Measurements from ENCODE around the gene RIT1. TPM values are rescaled to one million over a fixed set of nuclear protein-coding genes. Genes with fewer than 3 reads are reported as not detected.

Gene RIT1
- total RNA-seq, 3 donors from 2014 or later: 29.2 to 32.6 (median 29.4) TPM

- no peak overlapping the region for H3K4me3 ChIP-seq
- no peak for TF ChIP-seq POLR2A (IDR thresholded peaks at IDR 0.05)
- TF ChIP-seq CTCF (IDR thresholded peaks at IDR 0.05): no peak
- no peak for TF ChIP-seq POLR2AphosphoS5 (IDR thresholded peaks at IDR 0.05)
These were observed 43.4 kb downstream of the RIT1 start for GRCh38 chr1:155867766-155868165.

GRCh38 chr1:155864393-155864792 lies 46.8 kb downstream of the RIT1 start:
- DNase-seq (ENCODE audit: low spot score in 2 of 2): no peak
- H3K27ac ChIP-seq: no peak overlapping the region
- no peaks in the 10 kb centered on the region for H3K36me3 ChIP-seq
- no peaks in the 10 kb centered on the region for H3K9me3 ChIP-seq
- intact Hi-C loops (cut with DNase I; ENCODE audit: low total_unique reads): no loop called here
- no peak overlapping the region for H3K4me3 ChIP-seq
- H3K4me1 ChIP-seq: no peaks in the 10 kb centered on the region
- no peaks in the 10 kb centered on the region for H3K27me3 ChIP-seq
- TF ChIP-seq POLR2A (IDR thresholded peaks at IDR 0.05) (no peak), CTCF (IDR thresholded peaks at IDR 0.05) (no peak), POLR2AphosphoS5 (IDR thresholded peaks at IDR 0.05) (no peak)

More at GRCh38 chr1:155867766-155868165, 43.4 kb downstream of the RIT1 start:
- Histone ChIP-seq H3K27ac (no peak overlapping the region), H3K4me1 (no peaks in the 10 kb centered on the region), H3K27me3 (no peaks in the 10 kb centered on the region), H3K36me3 (no peaks in the 10 kb centered on the region), H3K9me3 (no peaks in the 10 kb centered on the region)
- DNase-seq (ENCODE audit: low spot score in 2 of 2): no peak
- intact Hi-C loops (cut with DNase I; ENCODE audit: low total_unique reads): no loop called here

GRCh38 chr1:155861896-155862295 lies 49.3 kb downstream of the RIT1 start:
- no peaks in the 10 kb centered on the region for H3K36me3 ChIP-seq
- no peaks in the 10 kb centered on the region for H3K9me3 ChIP-seq
- no peak overlapping the region for H3K27ac ChIP-seq
- no peaks in the 10 kb centered on the region for H3K27me3 ChIP-seq
- intact Hi-C loops (cut with DNase I; ENCODE audit: low total_unique reads): no loop called here
- H3K4me3 ChIP-seq: no peak overlapping the region
- TF ChIP-seq POLR2A (IDR thresholded peaks at IDR 0.05) (no peak), POLR2AphosphoS5 (IDR thresholded peaks at IDR 0.05) (no peak), CTCF (IDR thresholded peaks at IDR 0.05) (no peak)
- no peak for DNase-seq (ENCODE audit: low spot score in 2 of 2)
- H3K4me1 ChIP-seq: no peaks in the 10 kb centered on the region

- TF ChIP-seq POLR2AphosphoS5 (IDR thresholded peaks at IDR 0.05): no peak
- TF ChIP-seq POLR2A (IDR thresholded peaks at IDR 0.05): no peak
- no peak for TF ChIP-seq CTCF (IDR thresholded peaks at IDR 0.05)
- Histone ChIP-seq H3K4me3 (peak overlapping the region in 2 of 3 donors; percentile 54 to 64), H3K9me3 (no peaks in the 10 kb centered on the region), H3K36me3 (no peaks in the 10 kb centered on the region), H3K27me3 (no peaks in the 10 kb centered on the region), H3K4me1 (no peaks in the 10 kb centered on the region), H3K27ac (peak overlapping the region; percentile 76 to 90)
- intact Hi-C loops (cut with DNase I; ENCODE audit: low total_unique reads): no loop called here
- DNase-seq (ENCODE audit: low spot score in 2 of 2): no peak
These were observed 50.1 kb downstream of the RIT1 start for GRCh38 chr1:155860970-155861510.

GRCh38 chr1:155859881-155860871 lies 51.0 kb downstream of the RIT1 start:
- Histone ChIP-seq H3K4me1 (no peaks in the 10 kb centered on the region), H3K36me3 (no peaks in the 10 kb centered on the region), H3K27me3 (no peaks in the 10 kb centered on the region), H3K4me3 (peak overlapping the region; percentile 40 to 64 (median 54)), H3K9me3 (no peaks in the 10 kb centered on the region), H3K27ac (peak overlapping the region; percentile 76 to 90)
- intact Hi-C loops (cut with DNase I; ENCODE audit: low total_unique reads): no loop called here
- TF ChIP-seq POLR2AphosphoS5 (IDR thresholded peaks at IDR 0.05) (no peak), POLR2A (IDR thresholded peaks at IDR 0.05) (no peak), CTCF (IDR thresholded peaks at IDR 0.05) (no peak)
- DNase-seq (ENCODE audit: low spot score in 2 of 2): peak in 1 of 2 donors; percentile 37
